Body of pancreas (tissue), 4 donors: ENCODE measurements around the gene CCDC85A.

Experiments used
- POLR2A ChIP-seq, 3 donors: fragments of 450-650 bp; IDR thresholded peaks; one replicate each; pipeline ENCODE4 v1.6.1; 2016; ENCODE audit warnings: antibody characterized with exemption in 3 of 3, mild to moderate bottlenecking in 2 of 3
- TF ChIP-seq, protein P1 (sequence below), 7 experiments: fragments of 450-650 bp in 4 of 7; fragments of 200-600 bp in 3 of 7; sonication (generic) in 3 of 7; IDR thresholded peaks; one replicate each; pipeline ENCODE4 v1.5.1; 2016 to 2019; ENCODE audit warnings: antibody characterized with exemption in 7 of 7

DNA sequence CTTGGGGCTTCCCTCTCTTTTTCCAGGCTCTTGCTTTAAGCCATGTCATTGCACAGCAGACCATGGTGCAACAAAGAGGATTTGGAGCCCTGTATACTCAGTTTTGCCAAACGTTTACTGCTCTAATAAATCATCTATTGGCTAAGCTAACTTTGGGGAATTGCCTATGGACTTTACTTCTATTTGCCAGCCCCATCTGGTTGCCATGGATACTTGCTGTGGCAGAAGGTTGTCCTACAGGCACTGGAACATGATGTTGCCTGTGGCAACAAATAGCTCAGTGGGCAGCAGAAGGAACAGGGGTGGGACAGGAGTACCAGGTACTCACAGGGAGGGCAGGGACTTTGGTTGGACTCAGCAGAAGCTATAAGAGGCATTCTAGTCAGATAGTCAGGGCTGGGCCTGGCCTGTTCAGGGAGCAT, 129.7 kb downstream of the CCDC85A start:
- TF ChIP-seq, protein P1, sequence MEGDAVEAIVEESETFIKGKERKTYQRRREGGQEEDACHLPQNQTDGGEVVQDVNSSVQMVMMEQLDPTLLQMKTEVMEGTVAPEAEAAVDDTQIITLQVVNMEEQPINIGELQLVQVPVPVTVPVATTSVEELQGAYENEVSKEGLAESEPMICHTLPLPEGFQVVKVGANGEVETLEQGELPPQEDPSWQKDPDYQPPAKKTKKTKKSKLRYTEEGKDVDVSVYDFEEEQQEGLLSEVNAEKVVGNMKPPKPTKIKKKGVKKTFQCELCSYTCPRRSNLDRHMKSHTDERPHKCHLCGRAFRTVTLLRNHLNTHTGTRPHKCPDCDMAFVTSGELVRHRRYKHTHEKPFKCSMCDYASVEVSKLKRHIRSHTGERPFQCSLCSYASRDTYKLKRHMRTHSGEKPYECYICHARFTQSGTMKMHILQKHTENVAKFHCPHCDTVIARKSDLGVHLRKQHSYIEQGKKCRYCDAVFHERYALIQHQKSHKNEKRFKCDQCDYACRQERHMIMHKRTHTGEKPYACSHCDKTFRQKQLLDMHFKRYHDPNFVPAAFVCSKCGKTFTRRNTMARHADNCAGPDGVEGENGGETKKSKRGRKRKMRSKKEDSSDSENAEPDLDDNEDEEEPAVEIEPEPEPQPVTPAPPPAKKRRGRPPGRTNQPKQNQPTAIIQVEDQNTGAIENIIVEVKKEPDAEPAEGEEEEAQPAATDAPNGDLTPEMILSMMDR (IDR thresholded peaks at IDR 0.05) = no peak
- TF ChIP-seq POLR2A (IDR thresholded peaks at IDR 0.05) = no peak
